Suprapubic skin (tissue), 4 donors: ENCODE data around the gene DHX16. TPM values are rescaled to one million over a fixed set of nuclear protein-coding genes. Genes with fewer than 3 reads are reported as not detected.
A peak's percentile ranks its signal among the peaks of the same experiment; 100 is the strongest.
"Not testable (repeated sequence)": the region's sequence is repeated elsewhere in the genome, so short reads cannot be mapped to it uniquely, and the experiment has no call there.

Experiments used
- DNase-seq, 2 donors: peaks; one replicate each; pipeline ENCODE4 v3.0.0-alpha.2; 2019; ENCODE audit warnings: low spot score in 2 of 2
- H3K27ac ChIP-seq: fragments of 200-600 bp; sonication (generic); one replicate; pipeline ENCODE4 v1.5.1; 2019
- H3K27me3 ChIP-seq: fragments of 200-600 bp; sonication (generic); one replicate; pipeline ENCODE4 v1.5.1; 2019
- H3K36me3 ChIP-seq: fragments of 200-600 bp; sonication (generic); one replicate; pipeline ENCODE4 v1.5.1; 2019
- H3K4me1 ChIP-seq: fragments of 200-600 bp; sonication (generic); one replicate; pipeline ENCODE4 v1.5.1; 2019
- H3K4me3 ChIP-seq: fragments of 200-600 bp; sonication (generic); one replicate; pipeline ENCODE4 v1.5.1; 2019; ENCODE audit warnings: mild to moderate bottlenecking
- H3K9me3 ChIP-seq: fragments of 200-600 bp; sonication (generic); one replicate; pipeline ENCODE4 v1.5.1; 2019
- CTCF ChIP-seq, 2 donors: fragments of 200-600 bp in 1 of 2; fragments of 450-650 bp in 1 of 2; sonication (generic) in 1 of 2; IDR thresholded peaks; one replicate each; pipeline ENCODE4 v1.5.1; 2016 to 2019; ENCODE audit warnings: antibody characterized with exemption in 2 of 2, mild to moderate bottlenecking in 1 of 2, moderate library complexity in 1 of 2
- EP300 ChIP-seq: sonication (generic); formaldehyde crosslinking; IDR thresholded peaks from one replicate; pipeline ENCODE4 v1.6.1; 2017; ENCODE audit warnings: antibody characterized with exemption
- POLR2A ChIP-seq, 2 donors: fragments of 450-650 bp; IDR thresholded peaks; one replicate each; pipeline ENCODE4 v1.6.1; 2017; ENCODE audit warnings: antibody characterized with exemption in 2 of 2, mild to moderate bottlenecking in 2 of 2, moderate library complexity in 2 of 2
- POLR2AphosphoS5 ChIP-seq, 3 donors: sonication (generic); formaldehyde crosslinking; IDR thresholded peaks; one replicate each; pipeline ENCODE4 v1.6.1; 2017; ENCODE audit warnings: antibody characterized with exemption in 3 of 3
- WGBS: methylation state at CpG from one replicate; pipeline ENCODE4 v1.1.5; 2018; 5-methylcytosine and 5-hydroxymethylcytosine counted together
- total RNA-seq, 4 donors: library from RNA; depleted of rRNA; stranded (reverse); fragments of >200 nt; gene quantifications; one replicate each; pipeline ENCODE4 v1.1.0, GENCODE V29; 2016

Gene DHX16
- total RNA-seq = 10 to 100 TPM; 24.3 to 48.5 (median 33.7) TPM

GRCh38 chr6:30672445-30673253, at the start of gene DHX16:
TSS of gene DHX16 (minus strand) at chr6:30673006. CDS start at chr6:30672841, 165 bp downstream.
- H3K4me1 ChIP-seq = peaks cover 24% of the 10 kb centered on the region
- peak within 1 kb of the TSS; percentile 82 for H3K4me3 ChIP-seq
- peak within 1 kb of the TSS; percentile 69 for H3K27ac ChIP-seq
- no peaks in the 10 kb centered on the region for H3K9me3 ChIP-seq
- no peaks in the 10 kb centered on the region for H3K27me3 ChIP-seq
- under 1% methylated on average over 27 of the region's 57 CpGs for WGBS
- peaks cover 37% of the 10 kb centered on the region for H3K36me3 ChIP-seq
- peak; percentile 96 to 97 for DNase-seq
- TF ChIP-seq POLR2A (IDR thresholded peaks at IDR 0.05) (peak in 1 of 2 donors; percentile 31), CTCF (IDR thresholded peaks at IDR 0.05) (peak; percentile 68 to 85), EP300 (no peak), POLR2AphosphoS5 (IDR thresholded peaks at IDR 0.05) (peak in 2 of 3 donors; percentile 85 to 95)

GRCh38 chr6:30722025-30722279, 49.1 kb upstream of the DHX16 start:
- Histone ChIP-seq H3K27ac (peak overlapping the region; percentile 96), H3K4me1 (peaks cover 63% of the 10 kb centered on the region)
- 3% methylated on average over 10 of the region's 10 CpGs for WGBS

GRCh38 chr6:30721198-30722024, 48.6 kb upstream of the DHX16 start:
- H3K4me3 ChIP-seq = peak overlapping the region; percentile 91
- peaks cover 67% of the 10 kb centered on the region for H3K4me1 ChIP-seq
- no peaks in the 10 kb centered on the region for H3K27me3 ChIP-seq
- peak; percentile 92 to 94 for DNase-seq
- WGBS = 0% methylated on average over 59 of the region's 71 CpGs
- peak overlapping the region; percentile 96 for H3K27ac ChIP-seq
- H3K9me3 ChIP-seq = no peaks in the 10 kb centered on the region
- TF ChIP-seq POLR2AphosphoS5 (IDR thresholded peaks at IDR 0.05) (peak in 1 of 3 donors; percentile 55), EP300 (no peak), POLR2A (IDR thresholded peaks at IDR 0.05) (peak in 1 of 2 donors; percentile 28), CTCF (IDR thresholded peaks at IDR 0.05) (peak in 1 of 2 donors; percentile 76)
- H3K36me3 ChIP-seq = peaks cover 35% of the 10 kb centered on the region

More at GRCh38 chr6:30722025-30722279, 49.1 kb upstream of the DHX16 start:
- not testable (repeated sequence) for H3K27me3 ChIP-seq, H3K9me3 ChIP-seq
- Histone ChIP-seq H3K36me3 (peaks cover 39% of the 10 kb centered on the region), H3K4me3 (peak overlapping the region; percentile 91)
- DNase-seq = peak; percentile 87

GRCh38 chr6:30720738-30721197, 48.0 kb upstream of the DHX16 start:
- Histone ChIP-seq H3K4me3 (peak overlapping the region; percentile 91), H3K4me1 (peaks cover 63% of the 10 kb centered on the region), H3K36me3 (peaks cover 29% of the 10 kb centered on the region), H3K27me3 (no peaks in the 10 kb centered on the region), H3K9me3 (no peaks in the 10 kb centered on the region), H3K27ac (peak overlapping the region; percentile 96)
- peak; percentile 86 to 90 for DNase-seq
- under 1% methylated on average over 29 of the region's 29 CpGs for WGBS
- TF ChIP-seq POLR2AphosphoS5 (IDR thresholded peaks at IDR 0.05) = peak in 1 of 3 donors; percentile 8
- TF ChIP-seq CTCF (IDR thresholded peaks at IDR 0.05) = no peak
- no peak for TF ChIP-seq EP300
- no peak for TF ChIP-seq POLR2A (IDR thresholded peaks at IDR 0.05)

- H3K4me3 ChIP-seq = peak within 1 kb of the TSS; percentile 91
- TF ChIP-seq EP300 (no peak), POLR2AphosphoS5 (IDR thresholded peaks at IDR 0.05) (peak in 1 of 3 donors; percentile 81), POLR2A (IDR thresholded peaks at IDR 0.05) (peak; percentile 26 to 69), CTCF (IDR thresholded peaks at IDR 0.05) (peak in 1 of 2 donors; percentile 21)
- H3K27me3 ChIP-seq = no peaks in the 10 kb centered on the region
- peaks cover 57% of the 10 kb centered on the region for H3K4me1 ChIP-seq
- H3K27ac ChIP-seq = peak within 1 kb of the TSS; percentile 96
- under 1% methylated on average over 36 of the region's 38 CpGs for WGBS
- peak; percentile 97 for DNase-seq
- H3K9me3 ChIP-seq = no peaks in the 10 kb centered on the region
- peaks cover 24% of the 10 kb centered on the region for H3K36me3 ChIP-seq
Observed at GRCh38 chr6:30719791-30720737, 47.3 kb upstream of the DHX16 start, which contains the start of gene TUBB. TSS of gene TUBB (plus strand) at chr6:30720352. CDS start at chr6:30720507, 155 bp downstream.
